Activated naive CD4-positive, alpha-beta T cell (primary cell): Measurements from ENCODE around the gene C1QTNF1.
"Not testable (repeated sequence)": the region's sequence is repeated elsewhere in the genome, so short reads cannot be mapped to it uniquely, and the experiment has no call there.

Experiments used
- DNase-seq, 4 experiments: peaks; one replicate each; lab custom pipeline; 2025; lab: John Stamatoyannopoulos, UW

Gene C1QTNF1

GRCh38 chr17:79024901-79025737, 1.1 kb downstream of the C1QTNF1 start:
- DNase-seq = no peak

DNA sequence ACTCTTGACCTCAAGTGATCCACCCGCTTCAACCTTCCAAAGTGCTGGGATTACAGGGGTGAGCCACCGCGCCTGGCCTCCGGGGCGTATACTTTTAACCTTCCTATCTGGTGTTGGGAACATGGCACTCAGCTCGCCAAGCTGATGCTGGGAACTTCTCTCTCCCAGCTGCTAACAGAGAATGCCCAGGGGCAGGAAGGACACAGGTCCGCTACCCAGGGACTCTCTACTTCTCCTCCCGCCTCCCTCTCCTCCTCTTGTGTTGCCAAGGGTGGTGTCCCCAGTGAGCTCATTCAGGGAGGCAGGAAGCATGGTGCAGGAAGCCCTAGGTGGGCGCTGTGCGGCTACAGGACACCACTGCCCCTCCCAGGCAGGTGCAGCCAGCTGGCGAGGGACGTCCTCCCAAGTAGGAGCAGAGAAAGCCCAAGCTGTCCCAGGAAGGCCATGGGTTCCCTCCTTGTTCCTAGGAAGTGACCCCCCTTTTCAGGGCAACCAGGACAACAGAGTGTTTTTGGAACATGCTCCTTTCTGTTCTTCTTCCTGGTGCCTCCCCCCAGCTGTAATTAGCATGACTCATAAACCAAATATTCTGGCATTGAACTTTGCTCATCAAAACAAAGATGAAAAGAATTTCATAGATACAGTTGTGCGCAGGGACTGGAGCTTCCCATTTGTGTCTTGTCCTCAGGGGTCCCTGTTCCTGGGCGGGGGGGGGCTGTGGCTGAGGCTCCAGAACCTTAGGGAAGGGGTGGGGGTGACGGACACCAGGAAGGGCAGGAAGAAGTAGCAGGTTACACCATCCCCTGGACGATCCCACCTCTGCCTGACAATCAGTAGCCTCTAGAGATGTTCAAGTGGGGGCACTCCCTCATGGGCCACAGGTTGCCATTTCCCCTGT, 2.7 kb downstream of the C1QTNF1 start:
- DNase-seq = no peak

DNA sequence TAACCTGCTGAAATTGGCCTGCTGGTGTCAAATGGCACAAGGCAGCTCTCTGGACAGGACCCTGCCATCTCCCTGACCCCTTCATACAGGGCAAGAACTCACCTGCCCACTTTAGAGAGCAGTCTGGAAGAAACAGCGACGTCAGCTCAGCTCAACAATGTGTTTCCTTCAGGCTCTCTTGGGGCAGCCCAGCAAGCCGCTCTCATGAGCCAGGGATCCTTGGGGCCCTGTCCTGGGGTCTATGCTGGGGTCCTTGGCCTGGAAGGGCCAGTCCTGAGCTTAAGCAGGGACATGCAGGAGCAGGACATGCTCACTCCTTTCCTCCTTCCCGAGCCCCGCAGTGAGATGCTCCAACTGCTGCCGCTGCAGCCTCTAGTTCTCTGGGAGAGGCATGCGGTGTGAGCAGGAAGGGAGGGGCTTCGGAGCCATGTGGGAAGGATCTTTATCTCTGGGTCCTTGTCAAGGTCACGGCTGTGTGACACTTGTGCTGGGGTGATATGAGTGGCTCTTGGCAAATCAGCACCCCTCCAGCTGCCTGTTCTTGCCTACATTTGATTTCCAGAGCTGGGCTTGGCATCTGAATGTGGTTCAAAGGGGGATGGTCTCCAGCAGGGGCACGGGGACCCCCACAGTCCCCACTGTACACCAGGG, 3.4 kb downstream of the C1QTNF1 start:
- DNase-seq = no peak

- DNase-seq = no peak
Observed at GRCh38 chr17:79027925-79028491, 4.0 kb downstream of the C1QTNF1 start.

- DNase-seq = no peak
Observed at GRCh38 chr17:79028496-79029326, 4.7 kb downstream of the C1QTNF1 start.

DNA sequence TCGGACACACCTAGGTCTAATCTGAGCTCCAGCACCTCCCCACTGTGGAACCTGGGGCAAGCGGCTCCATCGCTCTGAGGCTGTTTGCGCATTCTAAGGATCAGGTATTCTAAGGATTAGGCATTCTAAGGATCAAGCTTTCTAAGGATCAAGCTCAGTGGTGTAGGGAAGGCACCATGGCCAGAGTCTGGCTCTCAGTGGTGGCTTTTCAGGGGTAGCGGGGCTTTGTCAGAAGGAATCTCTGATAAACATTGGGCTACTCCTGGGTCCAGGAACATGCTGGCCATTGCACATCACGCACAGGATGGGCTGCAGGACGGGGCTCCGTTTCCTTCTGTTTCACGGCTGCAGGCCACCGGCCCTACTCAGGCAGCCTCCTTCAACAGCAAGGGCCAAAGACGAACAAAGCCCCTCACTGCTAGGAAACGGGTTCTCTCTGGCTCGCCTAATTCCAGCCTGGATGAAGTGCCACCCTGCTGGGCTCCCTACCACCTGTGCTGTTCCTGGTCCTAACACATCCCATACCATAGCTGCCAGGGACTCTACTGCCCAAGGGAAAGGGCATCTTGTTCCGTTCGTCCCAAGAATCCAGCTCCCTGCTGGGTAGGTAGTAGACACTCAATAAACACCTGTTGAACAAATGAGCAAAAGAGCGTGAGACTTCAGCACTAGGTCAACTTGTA, 5.5 kb downstream of the C1QTNF1 start:
- DNase-seq = no peak

GRCh38 chr17:79030636-79031035, 6.7 kb downstream of the C1QTNF1 start:
- DNase-seq = not testable (repeated sequence)

GRCh38 chr17:79031996-79032875, 8.3 kb downstream of the C1QTNF1 start:
- DNase-seq = no peak

GRCh38 chr17:79033046-79033616, 9.2 kb downstream of the C1QTNF1 start:
- DNase-seq = no peak

- no peak for DNase-seq
Observed at GRCh38 chr17:79033741-79034501, 10.0 kb downstream of the C1QTNF1 start.

DNA sequence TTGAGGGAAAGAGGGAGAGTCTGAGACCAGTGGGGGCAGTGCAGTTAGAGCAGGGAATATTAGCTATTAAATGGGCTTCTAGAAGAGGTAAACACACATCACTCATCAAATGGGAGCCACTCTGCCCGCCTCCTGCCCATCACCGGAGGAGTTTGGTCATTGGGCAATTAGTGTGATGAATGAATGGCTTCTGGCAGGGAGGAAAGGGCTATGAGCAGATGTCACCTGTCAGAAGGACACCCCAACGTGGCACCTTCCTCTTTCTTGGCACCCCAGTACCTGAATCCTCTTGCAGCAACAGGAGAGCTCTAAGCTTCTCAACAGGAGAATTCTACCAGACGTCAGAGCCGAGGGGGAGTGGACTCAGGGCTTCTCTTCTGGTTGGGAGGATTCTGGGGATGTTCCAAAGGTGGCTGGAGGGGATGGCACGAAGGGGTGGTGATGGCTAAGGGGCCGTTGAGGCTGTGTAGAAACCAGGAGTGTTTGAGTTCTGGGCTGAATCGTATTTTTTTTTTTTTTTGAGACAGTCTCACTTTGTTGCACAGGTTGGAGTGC, 11.0 kb downstream of the C1QTNF1 start:
- no peak for DNase-seq

DNA sequence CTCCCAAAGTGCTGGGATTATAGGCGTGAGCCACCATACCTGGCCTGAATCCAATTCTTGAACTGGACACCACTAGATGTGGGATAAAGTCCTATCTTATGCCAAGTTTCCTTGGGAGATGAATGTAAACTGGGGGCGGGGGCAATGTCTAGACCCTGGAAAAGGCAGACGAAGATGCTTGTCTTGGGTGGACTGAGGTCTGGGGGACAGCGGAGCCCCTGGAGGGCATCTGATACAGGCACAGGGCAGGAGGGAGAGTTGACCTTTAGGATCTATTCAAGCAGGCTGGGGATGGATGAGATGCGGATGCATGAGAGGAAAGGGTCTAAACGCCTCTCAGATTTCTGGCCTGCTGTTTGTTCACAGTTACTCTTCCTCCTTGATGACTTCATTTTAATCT, 11.7 kb downstream of the C1QTNF1 start:
- no peak for DNase-seq

GRCh38 chr17:79036181-79036580, 12.2 kb downstream of the C1QTNF1 start:
- DNase-seq = no peak

DNA sequence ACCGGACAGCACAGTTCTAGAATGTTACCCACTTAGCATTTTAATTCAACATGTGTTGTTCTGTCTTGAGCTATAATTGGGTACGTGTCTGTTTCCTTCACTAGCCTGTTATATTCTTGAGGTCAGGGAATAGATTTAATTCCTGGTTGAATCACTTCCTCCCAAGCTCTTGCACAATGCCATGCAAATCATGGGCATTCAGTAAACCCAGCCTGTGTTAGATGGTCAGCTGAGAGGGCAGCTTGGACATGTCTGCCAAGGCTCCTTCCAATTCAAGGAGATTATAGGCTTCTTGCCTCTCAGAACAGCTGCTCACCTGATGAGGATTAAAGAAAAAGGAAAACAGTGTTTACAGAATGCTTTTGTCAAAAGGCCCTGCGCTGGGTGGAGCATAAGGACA, 12.6 kb downstream of the C1QTNF1 start:
- DNase-seq = no peak

GRCh38 chr17:79038545-79039135, 14.7 kb downstream of the C1QTNF1 start:
- DNase-seq = no peak

- no peak for DNase-seq
Observed at GRCh38 chr17:79039171-79039570, 15.2 kb downstream of the C1QTNF1 start.

DNA sequence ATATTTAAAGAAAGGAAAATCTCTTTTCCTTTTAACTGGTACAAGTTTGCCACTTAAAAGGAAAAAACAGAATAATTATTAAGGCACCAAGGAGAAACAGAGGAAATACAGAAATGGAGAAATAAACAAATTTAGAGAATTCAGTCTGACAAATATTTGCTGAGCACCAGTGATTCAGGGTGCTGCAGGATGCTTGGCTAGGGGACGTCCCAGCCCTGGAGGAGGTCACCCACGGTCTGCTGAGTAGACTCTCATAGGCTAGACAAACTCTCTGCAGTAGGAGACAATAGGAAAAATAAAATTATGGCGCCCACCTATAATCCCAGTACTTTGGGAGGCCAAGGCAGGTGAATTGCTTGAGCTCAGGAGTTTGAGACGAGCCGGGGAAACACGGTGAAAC, 15.9 kb downstream of the C1QTNF1 start:
- no peak for DNase-seq

GRCh38 chr17:79041041-79041570, 17.1 kb downstream of the C1QTNF1 start:
- no peak for DNase-seq
